Activated CD8-positive, alpha-beta T cell treated with anti-CD3 and anti-CD28 coated beads, Interleukin-2, amount 10 ng/mL, durations not matched to agents 7 days and 5 days (primary cell): Measurements from ENCODE around the gene ZCCHC14. TPM values are rescaled to one million over a fixed set of nuclear protein-coding genes. Genes with fewer than 3 reads are reported as not detected.
A peak's percentile ranks its signal among the peaks of the same experiment; 100 is the strongest.
"Not testable (repeated sequence)": the region's sequence is repeated elsewhere in the genome, so short reads cannot be mapped to it uniquely, and the experiment has no call there.

Experiments used
- ATAC-seq: fragments of 150-1000 bp; cut with Tn5 transposase; one replicate; pipeline ENCODE4 v1.10.0; 2021; ENCODE audit warnings: moderate library complexity
- CTCF ChIA-PET: fragments of 350-600 bp; sonication (Branson Sonifier 250); formaldehyde crosslinking; loops from one replicate; lab custom pipeline; 2021; ENCODE audit warnings: antibody characterized with exemption; lab: Charles Lee
- POLR2A ChIA-PET: fragments of 350-600 bp; sonication (Branson Sonifier 250); formaldehyde crosslinking; loops from one replicate; lab custom pipeline; 2021; ENCODE audit warnings: antibody characterized with exemption; lab: Charles Lee
- DNase-seq: peaks from one replicate; pipeline ENCODE4 v3.0.0-alpha.2; 2020
- H3K27ac Mint-ChIP-seq: one replicate; pipeline ENCODE4 v1.8.0; 2021; ENCODE audit warnings: mild to moderate bottlenecking, mixed read lengths
- H3K27me3 Mint-ChIP-seq: one replicate; pipeline ENCODE4 v1.8.0; 2021; ENCODE audit warnings: low read depth, mixed read lengths
- H3K36me3 Mint-ChIP-seq: one replicate; pipeline ENCODE4 v1.8.0; 2021; ENCODE audit warnings: low read depth, mixed read lengths
- H3K4me1 Mint-ChIP-seq: one replicate; pipeline ENCODE4 v1.8.0; 2021; ENCODE audit warnings: low read depth, mixed read lengths
- H3K4me3 Mint-ChIP-seq: one replicate; pipeline ENCODE4 v1.8.0; 2021; ENCODE audit warnings: mild to moderate bottlenecking, mixed read lengths
- H3K9me3 Mint-ChIP-seq: one replicate; pipeline ENCODE4 v1.8.0; 2022; ENCODE audit warnings: mixed read lengths; ENCODE audit not compliant: insufficient read depth
- total RNA-seq, 2 experiments: library from RNA; stranded (reverse); gene quantifications; one replicate each; pipeline ENCODE4 v1.2.3, GENCODE V29; 2021

The ZCCHC14 gene
- total RNA-seq, 2 experiments from 2014 or later, result 2.6 to 2.7 TPM

GRCh38 chr16:87406495-87407088 lies 86.2 kb downstream of the ZCCHC14 start:
- Mint-ChIP-seq H3K27me3 (no peaks in the 10 kb centered on the region), H3K4me3 (no peak overlapping the region)

GRCh38 chr16:87404764-87405625 lies 87.8 kb downstream of the ZCCHC14 start:
- H3K27ac Mint-ChIP-seq, result no peak overlapping the region
- DNase-seq (no peak), ATAC-seq (no peak)
- H3K36me3 Mint-ChIP-seq, result peaks cover 31% of the 10 kb centered on the region
- H3K4me1 Mint-ChIP-seq, result no peaks in the 10 kb centered on the region
- H3K27me3 Mint-ChIP-seq, result no peaks in the 10 kb centered on the region
- POLR2A ChIA-PET, result interaction anchor here (1.0 kb wide), 1 partner anchor 11 kb away, joined by 3 read pairs; no protein-coding TSS in a partner anchor
- H3K9me3 Mint-ChIP-seq, result no peaks in the 10 kb centered on the region
- H3K4me3 Mint-ChIP-seq, result no peak overlapping the region
- CTCF ChIA-PET, result interaction anchor here (1.1 kb wide), 1 partner anchor 231 kb away, joined by 4 read pairs; no protein-coding TSS in a partner anchor

More at GRCh38 chr16:87406495-87407088, 86.2 kb downstream of the ZCCHC14 start:
- ATAC-seq, result no peak
- no peaks in the 10 kb centered on the region for H3K4me1 Mint-ChIP-seq
- POLR2A ChIA-PET, result no interaction called here
- CTCF ChIA-PET, result interaction anchor here (1.9 kb wide), 1 partner anchor 11 kb away, joined by 11 read pairs; no protein-coding TSS in a partner anchor
- no peaks in the 10 kb centered on the region for H3K9me3 Mint-ChIP-seq
- H3K36me3 Mint-ChIP-seq, result peaks cover 23% of the 10 kb centered on the region
- no peak overlapping the region for H3K27ac Mint-ChIP-seq
- DNase-seq, result no peak

GRCh38 chr16:87395181-87395842 lies 97.5 kb downstream of the ZCCHC14 start:
- peaks cover 24% of the 10 kb centered on the region for H3K36me3 Mint-ChIP-seq
- peaks cover 29% of the 10 kb centered on the region for H3K4me1 Mint-ChIP-seq
- no peaks in the 10 kb centered on the region for H3K27me3 Mint-ChIP-seq
- no peak overlapping the region for H3K27ac Mint-ChIP-seq
- DNase-seq (no peak), ATAC-seq (no peak)
- no peak overlapping the region for H3K4me3 Mint-ChIP-seq
- H3K9me3 Mint-ChIP-seq, result no peaks in the 10 kb centered on the region
- CTCF ChIA-PET, result interaction anchor here (0.7 to 3.0 kb wide), 11 partner anchors 11 to 241 kb away, joined by 3 to 26 read pairs (median 5); partner anchors contain the start of genes C16orf95 and FBXO31
- POLR2A ChIA-PET, result interaction anchor here (0.6 to 3.6 kb wide), 2 partner anchors 12 to 369 kb away, joined by 3 to 37 read pairs; partner anchors contain the start of gene FBXO31

- Mint-ChIP-seq H3K36me3 (peaks cover 19% of the 10 kb centered on the region), H3K4me3 (peak overlapping the region; percentile 84), H3K4me1 (peaks cover 40% of the 10 kb centered on the region), H3K27ac (peak overlapping the region; percentile 91), H3K27me3 (no peaks in the 10 kb centered on the region), H3K9me3 (no peaks in the 10 kb centered on the region)
- POLR2A ChIA-PET, result interaction anchor here (1.0 to 3.6 kb wide), 4 partner anchors 10 to 385 kb away, joined by 3 to 37 read pairs (median 4); partner anchors contain the start of gene FBXO31
- CTCF ChIA-PET, result interaction anchor here (0.7 to 3.0 kb wide), 11 partner anchors 9 to 375 kb away, joined by 3 to 26 read pairs (median 3); partner anchors contain the start of genes C16orf95 and FBXO31
- ATAC-seq (no peak), DNase-seq (no peak)
These were observed 99.2 kb downstream of the ZCCHC14 start for GRCh38 chr16:87393680-87394055.

- Mint-ChIP-seq H3K36me3 (peaks cover 17% of the 10 kb centered on the region), H3K27me3 (no peaks in the 10 kb centered on the region), H3K9me3 (no peaks in the 10 kb centered on the region), H3K4me3 (peak overlapping the region; percentile 84), H3K4me1 (peaks cover 46% of the 10 kb centered on the region), H3K27ac (peak overlapping the region; percentile 91)
- ChIA-PET CTCF (interaction anchor here (0.6 to 3.0 kb wide), 7 partner anchors 9 to 376 kb away, joined by 3 to 26 read pairs (median 3); no protein-coding TSS in a partner anchor), POLR2A (interaction anchor here (0.6 to 3.6 kb wide), 7 partner anchors 8 to 386 kb away, joined by 3 to 37 read pairs (median 3); partner anchors contain the start of gene FBXO31)
- ATAC-seq (peak; percentile 7), DNase-seq (peak; percentile 57)
These were observed 99.8 kb downstream of the ZCCHC14 start for GRCh38 chr16:87392821-87393679.

- no peaks in the 10 kb centered on the region for H3K9me3 Mint-ChIP-seq
- H3K4me1 Mint-ChIP-seq, result peaks cover 55% of the 10 kb centered on the region
- H3K27me3 Mint-ChIP-seq, result no peaks in the 10 kb centered on the region
- H3K27ac Mint-ChIP-seq, result peak within 1 kb of the TSS; percentile 95
- peak within 1 kb of the TSS; percentile 84 for H3K4me3 Mint-ChIP-seq
- ChIA-PET POLR2A (interaction anchor here (1.2 to 3.6 kb wide), 3 partner anchors 9 to 387 kb away, joined by 3 to 37 read pairs (median 3); partner anchors contain the start of gene FBXO31), CTCF (interaction anchor here (0.6 to 3.0 kb wide), 4 partner anchors 8 to 244 kb away, joined by 3 to 26 read pairs (median 4); no protein-coding TSS in a partner anchor)
- peaks cover 17% of the 10 kb centered on the region for H3K36me3 Mint-ChIP-seq
- peak; percentile 73 for ATAC-seq
- peak; percentile 96 for DNase-seq
These were observed 100.6 kb downstream of the ZCCHC14 start, which contains the start of gene MAP1LC3B for GRCh38 chr16:87391950-87392820. TSS of gene MAP1LC3B (plus strand) at chr16:87392336. CDS start at chr16:87392428, 92 bp downstream.

- peak overlapping the region; percentile 84 for H3K4me3 Mint-ChIP-seq
- H3K27me3 Mint-ChIP-seq, result no peaks in the 10 kb centered on the region
- H3K9me3 Mint-ChIP-seq, result no peaks in the 10 kb centered on the region
- peaks cover 14% of the 10 kb centered on the region for H3K36me3 Mint-ChIP-seq
- no peak for DNase-seq
- ATAC-seq, result no peak
- H3K27ac Mint-ChIP-seq, result peak overlapping the region; percentile 95
- H3K4me1 Mint-ChIP-seq, result peaks cover 60% of the 10 kb centered on the region
- CTCF ChIA-PET, result no interaction called here
- POLR2A ChIA-PET, result no interaction called here
These were observed 101.4 kb downstream of the ZCCHC14 start for GRCh38 chr16:87391324-87391949.

GRCh38 chr16:87390641-87391323 lies 102.0 kb downstream of the ZCCHC14 start:
- ChIA-PET CTCF (no interaction called here), POLR2A (interaction anchor here (0.6 kb wide), 1 partner anchor 12 kb away, joined by 6 read pairs; no protein-coding TSS in a partner anchor)
- Mint-ChIP-seq H3K9me3 (no peaks in the 10 kb centered on the region), H3K27ac (peak overlapping the region; percentile 95), H3K36me3 (peaks cover 14% of the 10 kb centered on the region), H3K27me3 (no peaks in the 10 kb centered on the region), H3K4me3 (peak overlapping the region; percentile 84), H3K4me1 (peaks cover 60% of the 10 kb centered on the region)
- ATAC-seq, result no peak
- DNase-seq, result no peak

- not testable (repeated sequence) for DNase-seq, H3K9me3 Mint-ChIP-seq, ATAC-seq, H3K4me3 Mint-ChIP-seq, H3K27me3 Mint-ChIP-seq, H3K27ac Mint-ChIP-seq
- CTCF ChIA-PET, result interaction anchor here (0.8 kb wide), 1 partner anchor 9 kb away, joined by 3 read pairs; no protein-coding TSS in a partner anchor
- Mint-ChIP-seq H3K36me3 (peaks cover 11% of the 10 kb centered on the region), H3K4me1 (peaks cover 56% of the 10 kb centered on the region)
- POLR2A ChIA-PET, result interaction anchor here (0.6 kb wide), 1 partner anchor 11 kb away, joined by 6 read pairs; no protein-coding TSS in a partner anchor
These were observed 102.9 kb downstream of the ZCCHC14 start for GRCh38 chr16:87389914-87390313.
